T-helper 9 cell (primary cell): Measurements from ENCODE around the gene PCDHGA8.

Experiments used
- DNase-seq: peaks from one replicate; pipeline ENCODE4 v3.0.0-alpha.2; 2020

Gene PCDHGA8

GRCh38 chr5:141434006-141434405 is 41.6 kb downstream of the PCDHGA8 start:
- no peak for DNase-seq

DNA sequence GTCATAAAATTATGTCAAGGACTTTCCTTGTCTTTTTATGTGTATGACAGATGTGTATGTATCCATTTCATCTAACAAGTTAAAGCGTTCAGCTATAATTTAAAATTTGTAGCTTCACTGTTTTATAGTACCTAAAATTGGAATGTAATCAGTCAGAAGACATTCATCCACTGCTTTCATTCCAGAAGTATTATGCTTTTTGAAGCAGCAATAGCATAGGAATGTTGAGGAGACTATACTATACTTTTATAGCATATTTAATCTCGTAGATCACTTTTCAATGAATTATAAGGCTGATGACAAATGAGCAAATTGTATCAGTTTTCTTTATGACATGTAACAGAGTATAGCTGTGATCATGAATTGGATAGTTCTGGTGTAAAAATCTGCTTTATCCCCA is 44.8 kb downstream of the PCDHGA8 start:
- DNase-seq: no peak

GRCh38 chr5:141439411-141440141 is 47.1 kb downstream of the PCDHGA8 start:
- DNase-seq: no peak

DNA sequence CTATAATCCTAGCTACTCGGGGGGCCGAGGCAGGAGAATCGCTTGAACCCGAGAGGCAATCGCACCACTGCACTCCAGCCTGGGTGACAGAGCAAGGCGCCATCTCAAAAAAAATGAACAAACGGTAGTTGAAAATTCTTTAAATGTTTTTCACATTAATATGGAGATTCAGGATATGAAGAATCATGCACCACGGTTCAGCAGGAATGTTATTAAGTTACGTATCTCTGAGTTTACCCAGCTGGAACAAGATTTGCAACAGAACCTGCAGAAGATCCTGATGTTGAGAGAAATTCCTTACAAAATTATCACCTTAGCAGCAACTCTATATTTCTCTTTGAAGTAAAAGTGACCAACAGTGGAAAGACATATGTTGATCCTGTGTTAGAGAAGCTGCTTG is 47.9 kb downstream of the PCDHGA8 start:
- DNase-seq: no peak

DNA sequence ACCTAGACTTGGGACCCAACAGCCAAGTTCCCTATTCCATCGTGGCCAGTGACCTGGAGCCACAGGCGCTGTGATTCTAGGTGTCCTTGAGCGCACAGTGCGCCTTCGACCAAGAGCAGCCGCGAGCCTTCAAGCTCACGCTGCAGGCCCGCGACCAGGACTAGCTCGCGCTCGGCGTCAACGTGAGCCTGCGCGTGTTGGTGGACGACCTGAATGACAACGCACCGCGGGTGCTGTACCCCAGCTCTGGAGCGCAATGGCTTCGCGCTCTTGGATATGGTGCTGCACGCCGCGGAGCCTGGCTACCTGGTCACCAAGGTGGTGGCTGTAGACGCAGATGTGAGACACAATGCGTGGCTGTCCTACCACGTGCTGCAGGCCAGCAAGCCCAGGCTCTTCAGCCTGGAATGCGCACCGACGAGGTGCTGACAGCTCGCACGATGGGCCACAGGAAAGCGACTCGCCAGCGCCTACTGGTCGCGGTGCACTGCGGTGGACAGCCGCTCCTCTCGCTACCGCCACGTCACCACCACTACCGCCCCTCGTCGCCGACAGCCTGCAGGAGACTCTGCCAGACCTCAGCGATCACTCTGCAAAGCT is 49.2 kb downstream of the PCDHGA8 start:
- DNase-seq: no peak
